H9 (cell line): ENCODE measurements around the gene SMIM1. TPM values are rescaled to one million over a fixed set of nuclear protein-coding genes. Genes with fewer than 3 reads are reported as not detected.
A peak's percentile ranks its signal among the peaks of the same experiment; 100 is the strongest.

ENCODE experiments used
- DNase-seq: peaks from one replicate; pipeline ENCODE4 v3.0.0-alpha.2; 2017
- H2AFZ ChIP-seq: one replicate; pipeline ENCODE4 v1.6.1; 2013; ENCODE audit warnings: mild to moderate bottlenecking, low read length, control low read depth, moderate library complexity
- H2AK5ac ChIP-seq: 2 replicates; pipeline ENCODE4 v1.6.1; 2013; ENCODE audit warnings: low read length, control low read depth, mixed read lengths; ENCODE audit not compliant: insufficient read length
- H2BK120ac ChIP-seq: one replicate; pipeline ENCODE4 v1.6.1; 2013; ENCODE audit warnings: low read depth, mild to moderate bottlenecking, low read length, control low read depth, inconsistent platforms; ENCODE audit not compliant: poor library complexity, severe bottlenecking
- H2BK12ac ChIP-seq: 2 replicates; pipeline ENCODE4 v1.6.1; 2013; ENCODE audit warnings: low read length, control low read depth, mixed read lengths, low read depth; ENCODE audit not compliant: insufficient read length
- H2BK15ac ChIP-seq: 2 replicates; pipeline ENCODE4 v1.6.1; 2013; ENCODE audit warnings: low read depth, low read length, control low read depth
- H2BK20ac ChIP-seq: one replicate; pipeline ENCODE4 v1.6.1; 2013; ENCODE audit warnings: low read depth, mild to moderate bottlenecking, low read length, control low read depth, inconsistent platforms; ENCODE audit not compliant: poor library complexity, severe bottlenecking
- H2BK5ac ChIP-seq: 2 replicates; pipeline ENCODE4 v1.6.1; 2013; ENCODE audit warnings: low read length, control low read depth, mixed read lengths; ENCODE audit not compliant: insufficient read length
- H3K14ac ChIP-seq: 2 replicates; pipeline ENCODE4 v1.6.1; 2013; ENCODE audit warnings: low read length, control low read depth; ENCODE audit not compliant: insufficient read depth
- H3K18ac ChIP-seq: 2 replicates; pipeline ENCODE4 v1.6.1; 2013; ENCODE audit warnings: low read depth, mild to moderate bottlenecking, mixed read lengths, low read length, control low read depth; ENCODE audit not compliant: insufficient read length
- H3K23ac ChIP-seq: 2 replicates; pipeline ENCODE4 v1.6.1; 2013; ENCODE audit warnings: low read length, control low read depth, mixed read lengths, low read depth; ENCODE audit not compliant: insufficient read length
- H3K23me2 ChIP-seq: 2 replicates; pipeline ENCODE4 v1.6.1; 2013; ENCODE audit warnings: low read depth, mild to moderate bottlenecking, mixed read lengths, low read length, control low read depth; ENCODE audit not compliant: insufficient read length, poor library complexity, severe bottlenecking
- H3K27ac ChIP-seq: 2 replicates; pipeline ENCODE4 v1.5.1; 2013; ENCODE audit warnings: low read length, control low read depth, mixed read lengths, low read depth; ENCODE audit not compliant: insufficient read length
- H3K27me3 ChIP-seq: 2 replicates; pipeline ENCODE4 v1.6.1; 2013; ENCODE audit warnings: low read length, control low read depth, inconsistent platforms; ENCODE audit not compliant: insufficient read depth
- H3K4ac ChIP-seq: 2 replicates; pipeline ENCODE4 v1.6.1; 2013; ENCODE audit warnings: low read depth, mild to moderate bottlenecking, control low read depth, inconsistent platforms, low read length, moderate library complexity
- H3K4me1 ChIP-seq: 2 replicates; pipeline ENCODE4 v1.6.1; 2013; ENCODE audit warnings: low read length, control low read depth, inconsistent platforms; ENCODE audit not compliant: insufficient read depth
- H3K4me2 ChIP-seq: 2 replicates; pipeline ENCODE4 v1.6.1; 2013; ENCODE audit warnings: low read length, control low read depth, mixed read lengths; ENCODE audit not compliant: insufficient read length, insufficient read depth
- H3K56ac ChIP-seq: 2 replicates; pipeline ENCODE4 v1.6.1; 2013; ENCODE audit warnings: low read depth, mild to moderate bottlenecking, mixed read lengths, low read length, control low read depth; ENCODE audit not compliant: insufficient read length
- H3K79me1 ChIP-seq: 2 replicates; pipeline ENCODE4 v1.6.1; 2013; ENCODE audit warnings: low read depth, mild to moderate bottlenecking, moderate library complexity, low read length, control low read depth, inconsistent platforms; ENCODE audit not compliant: insufficient read depth, poor library complexity, severe bottlenecking
- H3K79me2 ChIP-seq: 2 replicates; pipeline ENCODE4 v1.6.1; 2013; ENCODE audit warnings: low read length, control low read depth, inconsistent platforms; ENCODE audit not compliant: insufficient read depth
- H3K9ac ChIP-seq: 2 replicates; pipeline ENCODE4 v1.6.1; 2013; ENCODE audit warnings: low read length, control low read depth, mixed read lengths; ENCODE audit not compliant: insufficient read length; ENCODE audit errors: extremely low read depth
- H3K9me3 ChIP-seq: one replicate; pipeline ENCODE4 v1.6.1; 2013; ENCODE audit warnings: low read depth, low read length, inconsistent platforms; ENCODE audit not compliant: control insufficient read depth
- H3T11ph ChIP-seq: one replicate; pipeline ENCODE4 v1.6.1; 2013; ENCODE audit warnings: mild to moderate bottlenecking, low read length, control low read depth, inconsistent platforms
- H4K20me1 ChIP-seq: one replicate; pipeline ENCODE4 v1.6.1; 2013; ENCODE audit not compliant: control insufficient read depth, insufficient read length, insufficient read depth
- H4K5ac ChIP-seq: 2 replicates; pipeline ENCODE4 v1.6.1; 2013; ENCODE audit warnings: low read depth, mild to moderate bottlenecking, mixed read lengths, low read length, control low read depth; ENCODE audit not compliant: insufficient read length
- H4K8ac ChIP-seq: replicated peaks from 2 replicates; pipeline ENCODE4 v1.6.1; 2013; ENCODE audit warnings: low read length, control low read depth, mixed read lengths, low read depth; ENCODE audit not compliant: insufficient read length
- H4K91ac ChIP-seq: 2 replicates; pipeline ENCODE4 v1.6.1; 2013; ENCODE audit warnings: low read depth, mild to moderate bottlenecking, moderate library complexity, mixed read lengths, low read length, control low read depth; ENCODE audit not compliant: insufficient read length
- H3K27ac Mint-ChIP-seq, 3 experiments: 2 replicates in 2 of 3; 3 replicates in 1 of 3; pipeline ENCODE4 v1.8.0; 2020 to 2021; ENCODE audit warnings: mixed read lengths in 3 of 3, mild to moderate bottlenecking in 1 of 3, moderate library complexity in 1 of 3
- H3K27me3 Mint-ChIP-seq: 2 replicates; pipeline ENCODE4 v1.8.0; 2021; ENCODE audit warnings: low read depth, mild to moderate bottlenecking, moderate library complexity, mixed read lengths
- H3K36me3 Mint-ChIP-seq, 3 experiments: 2 replicates in 2 of 3; 3 replicates in 1 of 3; pipeline ENCODE4 v1.8.0; 2020 to 2021; ENCODE audit warnings: low read depth in 3 of 3, mixed read lengths in 3 of 3; ENCODE audit not compliant: insufficient read depth in 1 of 3
- H3K4me1 Mint-ChIP-seq, 2 experiments: 2 replicates each; pipeline ENCODE4 v1.8.0; 2020; ENCODE audit warnings: mixed read lengths in 2 of 2
- H3K4me3 Mint-ChIP-seq, 2 experiments: 2 replicates in 1 of 2; 3 replicates in 1 of 2; pipeline ENCODE4 v1.8.0; 2020 to 2021; ENCODE audit warnings: mild to moderate bottlenecking in 2 of 2, mixed read lengths in 2 of 2, moderate library complexity in 1 of 2
- H3K9me3 Mint-ChIP-seq, 2 experiments: 2 replicates in 1 of 2; 3 replicates in 1 of 2; pipeline ENCODE4 v1.8.0; 2020; ENCODE audit warnings: mild to moderate bottlenecking in 2 of 2, mixed read lengths in 2 of 2, moderate library complexity in 1 of 2
- CTCF ChIP-seq: fragments of 200-600 bp; sonication (generic); conservative IDR thresholded peaks from 3 replicates; pipeline ENCODE4 v1.8.0; 2021; ENCODE audit warnings: antibody characterized with exemption, mild to moderate bottlenecking
- WGBS: extraction: QIAGEN DNeasy Blood & Tissue Kit; methylation state at CpG from one replicate; pipeline ENCODE4 v1.1.7; 2013; ENCODE audit warnings: missing lambda C conversion rate, low lambda C conversion rate, mixed read lengths; ENCODE audit not compliant: insufficient read length; ENCODE audit errors: extremely low coverage; 5-methylcytosine and 5-hydroxymethylcytosine counted together
- total RNA-seq: library from RNA; stranded (reverse); gene quantifications from 2 replicates; pipeline ENCODE4 v1.2.1, GENCODE V29; 2021

SMIM1 gene
- total RNA-seq, 1 experiment from 2014 or later = 5.3 TPM

- Histone ChIP-seq H3K23ac (no peak overlapping the region), H2BK15ac (no peak overlapping the region), H3K4me2 (no peak overlapping the region), H3K79me1 (no peaks in the 10 kb centered on the region), H3K9ac (no peak overlapping the region), H3K56ac (no peak overlapping the region), H2BK20ac (no peak overlapping the region), H4K20me1 (no peaks in the 10 kb centered on the region), H4K8ac (no peak overlapping the region), H2AK5ac (no peak overlapping the region), H3K14ac (no peak overlapping the region), H3K4me1 (no peaks in the 10 kb centered on the region), H2AFZ (no peak overlapping the region), H4K91ac (no peak overlapping the region), H2BK12ac (no peak overlapping the region), H3K9me3 (no peaks in the 10 kb centered on the region), H4K5ac (no peak overlapping the region), H2BK5ac (no peak overlapping the region), H3T11ph (no peak overlapping the region), H2BK120ac (no peak overlapping the region), H3K18ac (no peak overlapping the region), H3K4ac (no peak overlapping the region), H3K79me2 (no peaks in the 10 kb centered on the region), H3K27me3 (no peaks in the 10 kb centered on the region; the same call in 1 of the 2 replicates), H3K23me2 (no peaks in the 10 kb centered on the region), H3K27ac (no peak overlapping the region)
- no peaks in the 10 kb centered on the region for H3K36me3 Mint-ChIP-seq
- H3K4me3 Mint-ChIP-seq = no peak overlapping the region
- peak; percentile 74 for TF ChIP-seq CTCF
- peak; percentile 80 for DNase-seq
- no CpG with 5 or more reads among the region's 37 CpGs for WGBS
- H3K9me3 Mint-ChIP-seq = no peaks in the 10 kb centered on the region
- H3K27ac Mint-ChIP-seq = no peak overlapping the region
- peaks cover 5% of the 10 kb centered on the region for H3K27me3 Mint-ChIP-seq
- no peaks in the 10 kb centered on the region; a peak in 1 of 4 replicates for H3K4me1 Mint-ChIP-seq
These were observed 45.3 kb upstream of the SMIM1 start for GRCh38 chr1:3727042-3727824.
